Natural killer cell treated with Interleukin-12 subunit alpha and Interleukin-12 subunit beta and Interleukin-15 and Interleukin-18, amount 100 ng/mL, for 72 hours (primary cell): ENCODE data around the gene ARHGAP26. TPM values are rescaled to one million over a fixed set of nuclear protein-coding genes. Genes with fewer than 3 reads are reported as not detected.
A peak's percentile ranks its signal among the peaks of the same experiment; 100 is the strongest.
"Not testable (repeated sequence)": the region's sequence is repeated elsewhere in the genome, so short reads cannot be mapped to it uniquely, and the experiment has no call there.

Experiments
- ATAC-seq, 2 donors: fragments of 150-1000 bp; cut with Tn5 transposase in 1 of 2; sonication (Bioruptor Pico), chemical (Tn5 transposase) in 1 of 2; 2 replicates each; pipeline ENCODE4 v1.10.0; 2021
- DNase-seq: peaks from one replicate; pipeline ENCODE4 v3.0.0; 2022; ENCODE audit warnings: low spot score
- H3K27ac Mint-ChIP-seq, 2 donors: 1 replicate in 1 of 2; 2 replicates in 1 of 2; pipeline ENCODE4 v1.8.0; 2022; ENCODE audit warnings: mixed read lengths in 2 of 2, mild to moderate bottlenecking in 1 of 2, moderate library complexity in 1 of 2
- H3K27me3 Mint-ChIP-seq, 2 donors: 1 replicate in 1 of 2; 2 replicates in 1 of 2; pipeline ENCODE4 v1.8.0; 2022; ENCODE audit warnings: mixed read lengths in 2 of 2
- H3K36me3 Mint-ChIP-seq: one replicate; pipeline ENCODE4 v1.8.0; 2022; ENCODE audit warnings: mixed read lengths
- H3K4me1 Mint-ChIP-seq, 2 donors: 1 replicate in 1 of 2; 2 replicates in 1 of 2; pipeline ENCODE4 v1.8.0; 2022; ENCODE audit warnings: low read depth in 2 of 2, mixed read lengths in 2 of 2, mild to moderate bottlenecking in 1 of 2
- H3K4me3 Mint-ChIP-seq: one replicate; pipeline ENCODE4 v1.8.0; 2022; ENCODE audit warnings: mixed read lengths
- H3K9me3 Mint-ChIP-seq: 2 replicates; pipeline ENCODE4 v1.8.0; 2022; ENCODE audit warnings: mixed read lengths
- total RNA-seq, 2 donors: library from RNA; stranded (reverse); gene quantifications; one replicate each; pipeline ENCODE4 v1.2.3, GENCODE V29; 2022

The ARHGAP26 gene
- total RNA-seq, 2 donors from 2014 or later, result 109 to 110 TPM

DNA sequence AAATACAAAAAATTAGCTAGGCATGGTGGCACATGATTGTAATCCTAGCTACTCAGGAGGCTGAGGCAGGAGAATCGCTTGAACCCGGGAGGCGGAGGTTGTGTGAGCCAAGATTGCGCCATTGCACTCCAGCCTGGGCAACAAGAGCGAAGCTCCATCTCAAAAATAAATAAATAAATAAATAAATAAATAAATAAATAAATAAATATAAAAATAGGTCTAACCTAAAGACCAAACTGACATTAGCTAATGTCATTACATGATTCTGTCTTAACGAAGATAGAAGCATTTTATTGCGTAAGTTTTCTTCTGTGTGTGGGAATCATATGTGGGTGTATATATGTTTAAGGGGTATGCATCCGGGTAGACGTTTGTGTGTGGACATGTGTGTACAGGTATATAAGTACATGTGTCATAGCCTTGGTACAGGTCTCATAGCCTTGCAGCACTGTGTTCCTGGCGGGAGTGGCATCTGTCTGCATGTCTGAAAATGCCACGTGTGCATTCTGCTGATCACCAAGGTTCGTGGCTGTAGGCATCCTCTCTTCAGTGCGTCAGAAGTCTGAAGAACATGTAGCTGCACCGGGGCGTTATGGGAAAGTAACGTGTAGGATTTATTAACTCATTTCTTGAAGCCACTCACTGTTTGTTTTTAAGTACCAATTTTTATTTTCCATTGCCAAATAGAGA lies 335.2 kb downstream of the ARHGAP26 start:
- no peak overlapping the region for H3K4me3 Mint-ChIP-seq
- DNase-seq (no peak), ATAC-seq (no peak)
- H3K4me1 Mint-ChIP-seq, result peaks cover 53 to 54% of the 10 kb centered on the region in 2 donors
- peak overlapping the region in 1 of 2 donors; percentile 52 for H3K27ac Mint-ChIP-seq
- H3K9me3 Mint-ChIP-seq, result no peaks in the 10 kb centered on the region
- peaks cover 15% of the 10 kb centered on the region for H3K36me3 Mint-ChIP-seq
- no peaks in the 10 kb centered on the region for H3K27me3 Mint-ChIP-seq

DNA sequence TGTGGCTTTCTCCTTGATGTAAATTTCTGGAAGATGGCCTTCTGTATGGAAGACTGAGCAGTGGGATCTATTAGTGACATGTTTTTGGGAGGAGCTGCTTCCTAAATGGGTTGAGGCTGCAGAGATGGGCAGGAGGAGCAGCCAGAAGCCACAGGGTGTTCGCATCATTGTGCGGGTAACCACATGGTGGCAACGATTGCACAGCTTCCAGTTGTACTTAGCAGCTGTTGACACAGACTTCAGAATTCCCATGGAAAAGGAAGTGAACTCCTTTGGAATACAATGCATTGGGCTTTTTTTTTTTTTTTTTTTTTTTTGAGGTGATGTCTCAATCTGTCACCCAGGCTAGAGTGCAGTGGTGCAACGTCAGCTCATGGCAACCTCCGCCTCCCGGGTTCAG lies 336.0 kb downstream of the ARHGAP26 start:
- no peak overlapping the region for H3K4me3 Mint-ChIP-seq
- no peaks in the 10 kb centered on the region for H3K9me3 Mint-ChIP-seq
- H3K36me3 Mint-ChIP-seq, result peaks cover 15% of the 10 kb centered on the region
- H3K27ac Mint-ChIP-seq, result peak overlapping the region in 1 of 2 donors; percentile 52
- DNase-seq, result no peak
- peaks cover 50% of the 10 kb centered on the region in 2 donors for H3K4me1 Mint-ChIP-seq
- H3K27me3 Mint-ChIP-seq, result no peaks in the 10 kb centered on the region
- ATAC-seq, result no peak

DNA sequence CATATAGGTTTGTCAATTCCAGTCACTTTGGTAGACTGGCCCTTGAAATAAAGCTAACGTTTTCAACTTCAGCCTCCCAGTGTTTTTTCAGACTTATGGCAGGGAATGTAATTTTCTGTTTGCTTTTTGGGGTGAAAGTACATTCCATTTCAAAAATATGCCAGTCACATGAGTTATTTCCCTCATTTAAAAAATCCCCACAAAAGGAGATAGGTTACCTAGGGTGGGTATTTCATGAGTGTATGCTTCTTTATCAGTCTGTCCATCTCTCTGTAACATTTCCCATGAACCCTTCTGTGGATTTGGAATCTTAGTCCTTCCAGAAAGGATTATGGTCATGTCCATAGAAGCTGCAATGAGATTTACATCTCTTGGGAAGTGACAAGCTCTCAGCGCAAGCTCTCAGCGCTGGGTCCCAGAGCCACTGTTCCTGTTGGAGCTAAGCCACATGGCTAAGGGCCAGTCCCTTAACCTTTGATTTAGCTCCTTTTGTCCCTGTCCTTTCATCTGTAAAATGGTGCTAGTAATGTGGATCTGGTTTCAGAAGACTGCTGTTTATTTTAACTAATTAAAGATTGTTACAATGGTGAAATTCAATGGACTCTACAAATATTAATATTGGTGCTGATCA lies 338.4 kb downstream of the ARHGAP26 start:
- no peak overlapping the region for H3K4me3 Mint-ChIP-seq
- ATAC-seq (no peak), DNase-seq (no peak)
- peaks cover 41% of the 10 kb centered on the region in 2 donors for H3K4me1 Mint-ChIP-seq
- H3K27me3 Mint-ChIP-seq, result no peaks in the 10 kb centered on the region
- no peaks in the 10 kb centered on the region for H3K9me3 Mint-ChIP-seq
- peaks cover 9% of the 10 kb centered on the region for H3K36me3 Mint-ChIP-seq
- H3K27ac Mint-ChIP-seq, result no peak overlapping the region

DNA sequence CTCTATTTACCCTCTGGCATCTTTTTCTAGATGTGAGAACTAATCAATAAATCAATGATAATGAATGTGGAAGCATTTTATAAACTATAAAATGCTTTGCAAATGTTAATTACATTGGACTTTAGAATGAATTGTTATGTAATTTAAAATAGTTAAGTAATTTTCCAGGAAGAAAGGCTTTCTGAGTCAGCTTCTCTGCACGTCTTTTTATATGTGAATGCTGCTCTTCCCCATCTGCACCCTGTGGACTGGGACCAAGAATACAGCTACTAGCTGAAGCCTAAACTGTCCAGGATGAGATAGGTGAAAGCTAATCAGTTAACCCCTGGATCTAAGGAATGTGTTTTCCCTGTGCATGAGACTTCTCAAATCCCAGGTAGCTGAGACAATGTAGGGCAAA lies 340.4 kb downstream of the ARHGAP26 start:
- no peak overlapping the region for H3K27ac Mint-ChIP-seq
- H3K27me3 Mint-ChIP-seq, result no peaks in the 10 kb centered on the region
- DNase-seq (no peak), ATAC-seq (no peak)
- no peaks in the 10 kb centered on the region for H3K9me3 Mint-ChIP-seq
- peaks cover 10% of the 10 kb centered on the region for H3K36me3 Mint-ChIP-seq
- peaks cover 44 to 53% of the 10 kb centered on the region in 2 donors for H3K4me1 Mint-ChIP-seq
- no peak overlapping the region for H3K4me3 Mint-ChIP-seq

GRCh38 chr5:143111799-143112198 lies 341.6 kb downstream of the ARHGAP26 start:
- Mint-ChIP-seq H3K4me1 (peaks cover 39 to 45% of the 10 kb centered on the region in 2 donors), H3K27ac (peak overlapping the region in 1 of 2 donors; percentile 61)
- DNase-seq, result no peak

GRCh38 chr5:143113461-143113860 lies 343.3 kb downstream of the ARHGAP26 start:
- H3K9me3 Mint-ChIP-seq, result no peaks in the 10 kb centered on the region
- no peak overlapping the region for H3K4me3 Mint-ChIP-seq
- no peaks in the 10 kb centered on the region for H3K27me3 Mint-ChIP-seq
- peak overlapping the region in 1 of 2 donors; percentile 11 for H3K27ac Mint-ChIP-seq
- H3K4me1 Mint-ChIP-seq, result peaks cover 37 to 42% of the 10 kb centered on the region in 2 donors
- DNase-seq, result no peak
- peaks cover 10% of the 10 kb centered on the region for H3K36me3 Mint-ChIP-seq
- ATAC-seq, result no peak

More at GRCh38 chr5:143111799-143112198, 341.6 kb downstream of the ARHGAP26 start:
- no peak overlapping the region for H3K4me3 Mint-ChIP-seq
- H3K36me3 Mint-ChIP-seq, result peaks cover 10% of the 10 kb centered on the region
- no peak for ATAC-seq
- no peaks in the 10 kb centered on the region for H3K27me3 Mint-ChIP-seq
- H3K9me3 Mint-ChIP-seq, result no peaks in the 10 kb centered on the region

GRCh38 chr5:143114481-143114880 lies 344.3 kb downstream of the ARHGAP26 start:
- peaks cover 41 to 50% of the 10 kb centered on the region in 2 donors for H3K4me1 Mint-ChIP-seq
- H3K27me3 Mint-ChIP-seq, result no peaks in the 10 kb centered on the region
- H3K36me3 Mint-ChIP-seq, result peaks cover 10% of the 10 kb centered on the region
- no peak overlapping the region for H3K4me3 Mint-ChIP-seq
- H3K9me3 Mint-ChIP-seq, result no peaks in the 10 kb centered on the region
- ATAC-seq, result no peak
- no peak for DNase-seq
- H3K27ac Mint-ChIP-seq, result no peak overlapping the region

DNA sequence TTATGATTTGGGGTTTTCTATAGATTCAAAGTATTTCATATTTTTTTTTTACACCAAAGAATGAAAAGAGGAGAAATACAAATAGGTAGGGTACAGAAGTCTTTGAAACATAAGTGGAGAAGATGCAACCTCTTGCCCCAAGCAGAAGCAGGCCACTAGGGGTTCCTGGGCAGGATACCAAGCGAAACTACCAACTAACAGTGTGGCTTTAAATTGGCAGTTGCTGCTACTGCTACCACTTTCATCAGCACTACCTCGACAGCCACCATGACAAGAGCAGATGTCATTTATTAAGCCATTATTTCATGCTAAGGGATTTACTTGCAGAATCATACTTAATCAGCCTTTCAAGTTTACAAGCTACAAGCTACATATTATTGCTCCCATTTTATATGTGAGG lies 345.2 kb downstream of the ARHGAP26 start:
- no peak overlapping the region for H3K4me3 Mint-ChIP-seq
- H3K36me3 Mint-ChIP-seq, result peaks cover 4% of the 10 kb centered on the region
- no peak for DNase-seq
- H3K9me3 Mint-ChIP-seq, result no peaks in the 10 kb centered on the region
- no peak overlapping the region for H3K27ac Mint-ChIP-seq
- peaks cover 33 to 49% of the 10 kb centered on the region in 2 donors for H3K4me1 Mint-ChIP-seq
- no peaks in the 10 kb centered on the region for H3K27me3 Mint-ChIP-seq
- no peak for ATAC-seq

DNA sequence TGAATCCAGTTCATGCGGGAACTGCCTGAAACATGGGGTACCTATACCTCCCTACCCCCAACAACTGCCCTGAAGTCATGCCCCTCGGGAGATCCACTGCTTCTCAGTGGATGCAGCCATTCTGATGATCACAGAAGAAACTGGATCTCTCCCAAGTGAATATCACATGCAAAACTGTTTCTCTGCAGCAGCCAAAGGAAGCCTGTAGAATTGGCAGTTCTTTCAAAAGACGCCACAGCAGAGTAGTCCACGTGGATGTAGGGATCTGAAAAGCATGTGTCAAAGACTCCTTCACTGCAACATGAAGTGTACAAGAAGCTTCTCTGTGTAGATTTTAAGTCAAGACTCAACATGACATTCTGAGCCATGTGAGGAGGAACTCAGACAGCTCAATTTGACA lies 346.6 kb downstream of the ARHGAP26 start:
- peaks cover 42 to 56% of the 10 kb centered on the region in 2 donors for H3K4me1 Mint-ChIP-seq

DNA sequence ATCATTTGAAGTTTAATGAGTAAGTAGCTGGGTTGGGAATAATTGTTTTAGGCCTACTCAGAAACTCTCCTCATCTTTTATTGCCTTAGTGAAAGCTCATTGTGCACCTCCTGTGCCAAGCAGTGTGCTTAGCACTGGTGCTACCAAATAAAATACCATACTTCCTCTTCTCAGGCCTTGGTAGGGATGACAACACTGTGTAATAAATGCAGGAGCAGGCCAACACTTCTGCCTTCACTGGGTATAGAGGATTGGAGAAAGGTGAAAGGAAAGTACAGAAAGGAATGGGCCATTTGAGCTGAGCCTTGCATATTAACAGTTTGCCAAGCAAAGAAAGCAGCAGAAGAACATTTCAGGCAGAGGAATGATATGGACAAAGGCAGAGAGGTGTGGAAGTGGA lies 347.6 kb downstream of the ARHGAP26 start:
- ATAC-seq (no peak), DNase-seq (no peak)
- Mint-ChIP-seq H3K27me3 (no peaks in the 10 kb centered on the region), H3K27ac (peak overlapping the region in 1 of 2 donors; percentile 13), H3K4me1 (peaks cover 46 to 64% of the 10 kb centered on the region in 2 donors), H3K9me3 (peaks cover 3% of the 10 kb centered on the region), H3K4me3 (no peak overlapping the region), H3K36me3 (peaks cover 26% of the 10 kb centered on the region)

More for the DNA sequence above, 346.6 kb downstream of the ARHGAP26 start:
- Mint-ChIP-seq H3K36me3 (peaks cover 18% of the 10 kb centered on the region), H3K27ac (no peak overlapping the region), H3K9me3 (no peaks in the 10 kb centered on the region), H3K4me3 (no peak overlapping the region), H3K27me3 (no peaks in the 10 kb centered on the region)
- DNase-seq, result no peak
- no peak for ATAC-seq

DNA sequence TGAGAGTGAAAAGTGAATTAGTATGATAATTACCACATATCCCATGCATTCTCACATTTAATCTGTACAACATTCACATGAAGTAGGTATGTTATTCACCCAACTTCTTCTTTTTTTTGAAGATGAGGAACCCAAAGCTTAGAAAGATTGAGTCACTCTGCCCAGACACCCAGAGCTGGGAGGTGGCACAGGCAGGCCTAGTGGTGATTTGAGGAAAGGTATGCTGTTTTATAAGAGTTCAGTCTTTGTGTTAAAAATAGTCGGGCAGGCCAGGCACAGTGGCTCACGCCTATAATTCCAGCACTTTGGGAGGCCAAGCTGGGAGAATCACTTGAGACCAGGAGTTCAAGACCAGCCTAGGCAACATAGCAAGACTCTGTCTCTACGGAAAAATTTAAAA lies 348.0 kb downstream of the ARHGAP26 start:
- peaks cover 26% of the 10 kb centered on the region for H3K36me3 Mint-ChIP-seq
- H3K27me3 Mint-ChIP-seq, result no peaks in the 10 kb centered on the region
- H3K4me3 Mint-ChIP-seq, result no peak overlapping the region
- H3K9me3 Mint-ChIP-seq, result peaks cover 3% of the 10 kb centered on the region
- DNase-seq, result no peak
- peak overlapping the region in 1 of 2 donors; percentile 13 for H3K27ac Mint-ChIP-seq
- ATAC-seq, result no peak
- H3K4me1 Mint-ChIP-seq, result peaks cover 46 to 63% of the 10 kb centered on the region in 2 donors

DNA sequence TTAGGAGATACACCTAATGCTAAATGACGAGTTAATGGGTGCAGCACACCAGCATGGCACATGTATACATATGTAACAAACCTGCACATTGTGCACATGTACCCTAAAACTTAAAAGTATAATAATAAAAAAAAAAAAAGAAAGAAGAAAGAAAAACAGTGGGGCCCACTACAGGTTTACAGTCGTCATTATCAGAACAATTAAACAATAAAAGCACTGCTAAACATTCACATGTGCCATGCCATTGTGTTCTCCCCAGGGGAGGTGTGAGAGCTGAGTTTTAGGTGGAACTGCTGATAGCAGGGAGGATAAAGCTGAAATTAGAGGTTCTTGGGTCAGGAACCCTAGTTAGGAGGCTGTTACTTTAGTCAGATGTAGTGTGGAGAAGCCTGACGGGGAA lies 348.6 kb downstream of the ARHGAP26 start:
- H3K4me1 Mint-ChIP-seq, result peaks cover 41 to 57% of the 10 kb centered on the region in 2 donors
- H3K4me3 Mint-ChIP-seq, DNase-seq, H3K9me3 Mint-ChIP-seq, ATAC-seq, H3K27me3 Mint-ChIP-seq: not testable (repeated sequence)
- peaks cover 22% of the 10 kb centered on the region for H3K36me3 Mint-ChIP-seq
- H3K27ac Mint-ChIP-seq, result peak overlapping the region; percentile 13 to 41

DNA sequence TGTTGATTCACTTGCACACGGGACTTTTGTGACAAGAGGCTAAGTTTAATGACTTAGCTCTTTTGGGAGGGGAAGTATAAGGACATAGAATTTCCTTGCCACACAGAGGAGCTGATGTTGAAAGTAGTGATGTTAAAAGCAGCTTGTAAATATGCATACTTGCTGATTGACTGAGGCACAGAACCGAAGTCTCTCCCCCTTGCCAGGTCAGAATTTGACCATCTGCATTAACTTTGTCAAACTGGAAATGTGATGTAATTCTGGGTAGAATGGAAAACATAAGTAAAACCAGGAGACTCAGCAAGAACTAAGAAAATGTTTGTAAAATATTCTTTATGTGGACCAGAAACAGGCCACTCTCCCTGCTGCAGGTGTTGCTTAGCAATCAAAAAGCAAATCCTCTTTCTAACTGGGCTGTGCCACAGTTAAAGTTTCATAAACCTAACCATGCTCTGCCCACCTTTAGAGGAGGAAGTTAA lies 349.2 kb downstream of the ARHGAP26 start:
- Mint-ChIP-seq H3K27ac (peak overlapping the region; percentile 13 to 41), H3K4me1 (peaks cover 41 to 54% of the 10 kb centered on the region in 2 donors), H3K27me3 (no peaks in the 10 kb centered on the region), H3K4me3 (no peak overlapping the region), H3K36me3 (peaks cover 22% of the 10 kb centered on the region), H3K9me3 (peaks cover 3% of the 10 kb centered on the region)
- DNase-seq (no peak), ATAC-seq (no peak)

DNA sequence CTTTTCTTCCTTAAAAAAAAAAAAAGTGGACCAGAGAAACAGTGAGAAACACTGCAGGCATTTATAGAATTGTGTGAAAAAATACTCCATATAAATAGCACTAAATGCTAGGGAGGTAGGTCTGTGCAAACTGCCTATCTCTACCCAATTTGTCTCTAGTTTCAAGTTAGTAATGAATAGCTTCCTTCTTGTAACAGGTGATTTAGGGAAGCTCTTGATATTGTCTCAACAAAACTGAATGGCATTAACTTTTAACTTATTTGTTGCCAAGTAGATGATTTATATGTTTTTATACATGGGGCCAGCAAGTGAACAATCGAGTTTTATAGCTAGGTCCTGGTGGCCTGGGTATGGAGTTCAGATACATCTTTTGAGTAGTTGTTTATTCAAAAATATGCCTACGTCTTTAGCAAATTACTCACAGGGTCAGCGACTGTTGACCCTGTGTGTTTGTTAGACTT lies 349.7 kb downstream of the ARHGAP26 start:
- Mint-ChIP-seq H3K27me3 (no peaks in the 10 kb centered on the region), H3K4me1 (peaks cover 46 to 56% of the 10 kb centered on the region in 2 donors), H3K9me3 (peaks cover 3% of the 10 kb centered on the region), H3K36me3 (peaks cover 22% of the 10 kb centered on the region), H3K4me3 (no peak overlapping the region), H3K27ac (peak overlapping the region in 1 of 2 donors; percentile 38)
- ATAC-seq, result no peak
- DNase-seq, result no peak
